GM19467 (cell line): Measurements from ENCODE around the gene JAGN1.
"Not testable (repeated sequence)": the region's sequence is repeated elsewhere in the genome, so short reads cannot be mapped to it uniquely, and the experiment has no call there.

Experiments
- ATAC-seq: cut with Tn5 transposase; IDR thresholded peaks from one replicate; pipeline ENCODE4 v1.9.1; 2021; ENCODE audit warnings: mild to moderate bottlenecking, moderate library complexity; ENCODE audit not compliant: unreplicated experiment

The JAGN1 gene

DNA sequence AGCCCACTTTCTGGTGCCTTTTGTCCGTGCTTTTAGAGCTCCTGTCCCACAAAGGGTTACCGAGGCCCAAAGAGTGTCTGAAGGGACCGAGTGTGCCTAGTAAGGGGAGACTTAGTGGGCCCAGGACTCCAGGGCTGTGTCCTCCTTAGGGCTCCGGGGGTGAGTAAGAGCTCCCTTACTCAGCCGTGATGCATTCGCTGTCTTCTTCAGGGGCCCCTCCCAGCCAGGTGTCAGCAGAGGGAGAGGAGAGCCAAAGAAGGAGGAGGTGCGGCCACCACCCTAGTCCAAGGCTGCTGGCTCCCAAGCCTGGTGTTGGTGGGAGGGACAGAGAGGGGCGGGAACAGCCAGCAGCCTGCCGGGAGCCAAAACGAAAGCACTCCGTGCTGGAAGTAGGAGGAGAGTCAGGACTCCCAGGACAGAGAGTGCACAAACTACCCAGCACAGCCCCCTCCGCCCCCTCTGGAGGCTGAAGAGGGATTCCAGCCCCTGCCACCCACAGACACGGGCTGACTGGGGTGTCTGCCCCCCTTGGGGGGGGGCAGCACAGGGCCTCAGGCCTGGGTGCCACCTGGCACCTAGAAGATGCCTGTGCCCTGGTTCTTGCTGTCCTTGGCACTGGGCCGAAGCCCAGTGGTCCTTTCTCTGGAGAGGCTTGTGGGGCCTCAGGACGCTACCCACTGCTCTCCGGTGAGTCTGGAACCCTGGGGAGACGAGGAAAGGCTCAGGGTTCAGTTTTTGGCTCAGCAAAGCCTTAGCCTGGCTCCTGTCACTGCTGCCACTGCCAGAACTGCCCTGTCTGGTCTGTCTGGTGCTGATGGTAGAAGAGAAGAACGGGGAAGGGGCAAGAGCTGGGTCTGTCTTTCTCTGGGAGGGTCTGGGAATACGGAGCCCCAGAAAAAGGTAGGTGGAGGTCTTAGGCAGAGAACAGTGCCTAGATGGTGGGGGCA, 26.6 kb downstream of the JAGN1 start, which contains the start of gene IL17RC:
TSS of gene IL17RC (plus strand) at position 365 of the 947 bp plus-strand sequence. CDS start at position 583, 218 bp downstream.
- ATAC-seq: no peak

DNA sequence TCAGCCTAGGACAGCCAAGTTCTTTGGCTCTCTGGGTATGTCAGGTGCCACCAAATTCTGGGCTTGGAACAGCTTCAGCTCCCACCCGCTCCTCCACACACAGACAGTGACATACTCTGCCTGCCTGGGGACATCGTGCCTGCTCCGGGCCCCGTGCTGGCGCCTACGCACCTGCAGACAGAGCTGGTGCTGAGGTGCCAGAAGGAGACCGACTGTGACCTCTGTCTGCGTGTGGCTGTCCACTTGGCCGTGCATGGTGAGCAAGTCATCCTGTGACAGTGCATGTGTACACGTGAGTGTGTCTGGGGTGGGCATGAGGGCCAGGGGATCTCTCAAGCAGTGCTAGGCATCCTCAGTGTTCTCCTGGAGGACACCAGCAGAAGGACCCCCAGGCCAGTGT, 27.4 kb downstream of the JAGN1 start:
- no peak for ATAC-seq

GRCh38 chr3:9918261-9919038, 28.0 kb downstream of the JAGN1 start:
- no peak for ATAC-seq

DNA sequence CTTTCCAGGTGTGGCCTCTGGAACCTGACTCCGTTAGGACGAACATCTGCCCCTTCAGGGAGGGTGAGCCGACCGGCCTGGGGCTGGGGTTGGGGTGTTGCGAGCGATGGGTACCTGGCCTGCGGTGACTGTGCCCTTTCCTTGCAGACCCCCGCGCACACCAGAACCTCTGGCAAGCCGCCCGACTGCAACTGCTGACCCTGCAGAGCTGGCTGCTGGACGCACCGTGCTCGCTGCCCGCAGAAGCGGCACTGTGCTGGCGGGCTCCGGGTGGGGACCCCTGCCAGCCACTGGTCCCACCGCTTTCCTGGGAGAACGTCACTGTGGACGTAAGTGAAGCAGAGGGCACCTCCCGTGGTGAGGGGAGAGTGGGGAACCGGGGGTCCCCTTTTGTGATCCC, 37.7 kb downstream of the JAGN1 start:
- no peak for ATAC-seq

DNA sequence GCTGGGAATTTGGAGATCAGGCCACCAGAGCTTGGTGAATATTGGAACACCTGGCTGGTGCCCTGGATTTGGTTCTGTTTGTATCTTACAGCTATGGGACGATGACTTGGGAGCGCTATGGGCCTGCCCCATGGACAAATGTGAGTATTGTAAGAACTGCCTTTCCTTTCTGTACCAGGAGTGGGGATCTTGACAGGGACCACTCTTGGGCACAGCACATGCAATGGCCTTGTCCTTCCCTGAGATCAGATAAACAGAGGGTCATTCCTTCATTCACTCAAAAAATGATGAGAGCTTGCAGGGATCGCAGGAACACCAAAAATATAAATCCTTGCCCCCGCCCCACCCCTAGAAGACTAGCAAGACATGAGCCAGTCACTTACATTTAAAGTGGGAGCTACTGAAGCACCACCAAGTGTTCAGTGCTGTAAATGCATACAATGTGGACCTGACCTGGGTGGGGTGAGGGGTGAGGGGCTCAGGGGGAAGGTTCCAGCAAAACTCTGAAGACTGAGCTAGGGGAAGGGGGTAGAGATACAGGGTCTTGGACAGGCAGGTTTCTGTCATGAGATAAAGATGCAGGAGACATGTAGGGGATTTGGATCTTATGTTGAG, 40.5 kb downstream of the JAGN1 start:
- no peak for ATAC-seq

- no peak for ATAC-seq
Observed at GRCh38 chr3:9932535-9932842, 42.1 kb downstream of the JAGN1 start.

GRCh38 chr3:9932843-9933560, 42.6 kb downstream of the JAGN1 start:
- ATAC-seq: peak; percentile 60

- peak; percentile 89 for ATAC-seq
Observed at GRCh38 chr3:9933561-9934234, 43.3 kb downstream of the JAGN1 start, which contains the start of gene CRELD1. Gene CRELD1, plus strand, starts transcription at chr3:9933834. Its CDS starts 605 bp downstream, at chr3:9934439.

- ATAC-seq: no peak
Observed at GRCh38 chr3:9934235-9934621, 43.8 kb downstream of the JAGN1 start.

DNA sequence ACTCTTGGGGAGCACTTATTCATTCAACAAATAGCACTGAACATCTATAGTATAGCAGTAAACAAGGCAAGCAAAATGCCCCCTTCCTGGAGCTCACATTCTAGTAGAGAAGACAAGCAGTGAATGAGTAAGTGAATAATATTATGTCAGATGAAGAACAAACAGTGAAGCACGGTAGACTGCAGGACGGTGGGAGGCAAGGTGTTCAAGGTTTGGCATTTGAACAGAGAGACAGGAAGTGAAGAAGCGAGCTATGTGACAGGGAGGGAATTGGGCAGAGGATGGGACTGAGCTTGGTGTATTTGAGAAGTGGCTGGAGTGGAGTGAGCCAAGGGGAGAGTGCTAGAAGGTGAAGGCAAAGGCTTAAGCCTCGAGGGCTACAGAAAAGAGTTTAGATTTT, 44.6 kb downstream of the JAGN1 start:
- no peak for ATAC-seq

- ATAC-seq: no peak
Observed at GRCh38 chr3:9935966-9936510, 45.6 kb downstream of the JAGN1 start.

- no peak for ATAC-seq
Observed at GRCh38 chr3:9937486-9938238, 47.3 kb downstream of the JAGN1 start.

- no peak for ATAC-seq
Observed at GRCh38 chr3:9938966-9939365, 48.6 kb downstream of the JAGN1 start.

DNA sequence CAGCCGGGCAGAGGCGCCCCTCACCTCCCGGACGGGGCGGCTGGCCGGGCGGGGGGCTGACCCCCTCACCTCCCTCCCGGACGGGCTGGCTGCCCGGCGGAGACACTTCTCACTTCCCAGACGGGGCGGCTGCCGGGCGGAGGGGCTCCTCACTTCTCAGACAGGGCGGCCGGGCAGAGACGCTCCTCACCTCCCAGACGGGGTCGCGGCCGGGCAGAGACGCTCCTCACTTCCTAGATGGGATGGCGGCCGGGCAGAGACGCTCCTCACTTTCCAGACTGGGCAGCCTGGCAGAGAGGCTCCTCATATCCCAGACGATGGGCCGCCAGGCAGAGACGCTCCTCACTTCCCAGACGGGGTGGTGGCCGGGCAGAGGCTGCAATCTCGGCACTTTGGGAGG, 49.5 kb downstream of the JAGN1 start:
- ATAC-seq: not testable (repeated sequence)

DNA sequence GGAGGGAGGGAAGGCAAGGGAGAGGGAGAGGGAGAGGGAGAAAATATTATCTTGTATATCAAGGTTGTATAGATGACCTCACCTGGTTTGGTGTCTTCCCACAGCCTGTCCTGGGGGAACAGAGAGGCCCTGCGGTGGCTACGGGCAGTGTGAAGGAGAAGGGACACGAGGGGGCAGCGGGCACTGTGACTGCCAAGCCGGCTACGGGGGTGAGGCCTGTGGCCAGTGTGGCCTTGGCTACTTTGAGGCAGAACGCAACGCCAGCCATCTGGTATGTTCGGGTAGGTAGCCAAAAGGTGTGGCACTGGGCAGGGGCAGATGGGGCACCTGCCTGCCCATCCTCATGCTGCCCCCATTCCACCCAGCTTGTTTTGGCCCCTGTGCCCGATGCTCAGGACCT, 50.3 kb downstream of the JAGN1 start:
- no peak for ATAC-seq

DNA sequence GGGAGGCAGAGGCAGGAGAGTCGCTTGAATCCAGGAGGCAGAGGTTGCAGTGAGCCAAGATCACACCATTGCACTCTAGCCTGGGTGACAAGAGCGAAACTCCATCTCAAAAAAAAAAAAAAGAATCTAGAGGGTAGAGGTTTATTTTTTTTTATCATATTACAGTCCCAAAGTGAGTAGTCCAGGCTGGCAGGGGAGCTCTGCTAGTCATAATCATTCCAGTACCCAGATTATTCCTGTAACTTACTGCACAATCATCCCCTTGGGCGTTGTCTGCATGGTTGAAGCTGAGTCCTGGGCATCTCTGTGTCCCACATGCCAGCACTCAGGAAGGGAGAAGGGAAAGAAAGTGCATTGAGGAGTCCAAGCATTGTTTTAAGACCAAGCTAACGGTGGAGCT, 51.8 kb downstream of the JAGN1 start:
- no peak for ATAC-seq

DNA sequence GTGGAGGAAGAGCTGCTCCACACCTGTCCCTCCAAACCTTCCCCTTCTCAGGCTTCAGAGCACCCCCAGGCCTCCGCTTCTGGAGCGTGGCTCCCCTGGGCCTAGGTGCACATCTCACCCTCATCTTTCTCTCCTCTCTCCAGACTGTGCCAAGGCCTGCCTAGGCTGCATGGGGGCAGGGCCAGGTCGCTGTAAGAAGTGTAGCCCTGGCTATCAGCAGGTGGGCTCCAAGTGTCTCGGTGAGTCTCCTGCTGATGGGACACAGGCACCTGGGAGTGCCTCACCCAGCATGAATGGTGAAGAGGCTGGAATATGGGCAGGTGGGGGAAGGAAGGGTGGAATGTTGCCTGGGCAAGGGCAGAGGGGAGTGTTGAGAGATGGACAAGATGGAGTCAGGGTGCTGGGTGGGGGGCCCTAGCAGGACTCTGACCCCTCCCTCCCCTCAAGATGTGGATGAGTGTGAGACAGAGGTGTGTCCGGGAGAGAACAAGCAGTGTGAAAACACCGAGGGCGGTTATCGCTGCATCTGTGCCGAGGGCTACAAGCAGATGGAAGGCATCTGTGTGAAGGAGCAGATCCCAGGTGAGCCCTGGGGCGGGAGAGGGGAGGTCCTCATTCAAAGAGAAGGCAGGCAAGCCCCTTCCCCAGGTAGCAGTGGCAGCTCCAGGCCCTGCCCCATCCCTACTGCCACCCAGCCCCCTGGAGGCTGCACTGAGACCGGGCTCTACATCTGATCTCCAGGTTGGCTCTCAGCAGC, 52.7 kb downstream of the JAGN1 start:
- no peak for ATAC-seq
